Tongue (tissue), 2 donors: ENCODE data around the gene SBNO1. TPM values are rescaled to one million over a fixed set of nuclear protein-coding genes. Genes with fewer than 3 reads are reported as not detected.
"Not testable (repeated sequence)": the region's sequence is repeated elsewhere in the genome, so short reads cannot be mapped to it uniquely, and the experiment has no call there.

Experiments
- DNase-seq: peaks from one replicate; pipeline ENCODE4 v3.0.0-alpha.2; 2015
- total RNA-seq: library from RNA; depleted of rRNA; stranded (reverse); fragments of >200 nt; gene quantifications from one replicate; pipeline ENCODE4 v1.2.3, GENCODE V29; 2014

SBNO1 gene
- 24.5 TPM for total RNA-seq

- peak; percentile 97 for DNase-seq
Measured at GRCh38 chr12:123364532-123365024, at the start of gene SBNO1. TSS of gene SBNO1 (minus strand) at chr12:123364847. CDS start at chr12:123350441, 14,406 bp downstream.

- no peak for DNase-seq
Measured at GRCh38 chr12:123410041-123410412, 45.4 kb upstream of the SBNO1 start.

- not testable (repeated sequence) for DNase-seq
Measured at GRCh38 chr12:123409284-123410040, 44.8 kb upstream of the SBNO1 start.

- not testable (repeated sequence) for DNase-seq
Measured at GRCh38 chr12:123408619-123409018, 44.0 kb upstream of the SBNO1 start.

- not testable (repeated sequence) for DNase-seq
Measured at GRCh38 chr12:123407934-123408333, 43.3 kb upstream of the SBNO1 start.

- DNase-seq = not testable (repeated sequence)
Measured at GRCh38 chr12:123407269-123407668, 42.6 kb upstream of the SBNO1 start.

GRCh38 chr12:123404581-123404980 lies 39.9 kb upstream of the SBNO1 start:
- DNase-seq = no peak

- DNase-seq = no peak
Measured at GRCh38 chr12:123401753-123402683, 37.4 kb upstream of the SBNO1 start.

GRCh38 chr12:123399255-123399617 lies 34.6 kb upstream of the SBNO1 start:
- no peak for DNase-seq

GRCh38 chr12:123398550-123399254 lies 34.1 kb upstream of the SBNO1 start:
- peak; percentile 72 for DNase-seq

GRCh38 chr12:123398177-123398549 lies 33.5 kb upstream of the SBNO1 start:
- no peak for DNase-seq

GRCh38 chr12:123397400-123397799 lies 32.8 kb upstream of the SBNO1 start:
- DNase-seq = no peak

- no peak for DNase-seq
Measured at GRCh38 chr12:123396954-123397353, 32.3 kb upstream of the SBNO1 start.

- DNase-seq = no peak
Measured at GRCh38 chr12:123396543-123396942, 31.9 kb upstream of the SBNO1 start.

GRCh38 chr12:123395236-123395635 lies 30.6 kb upstream of the SBNO1 start:
- DNase-seq = no peak

GRCh38 chr12:123393747-123394146 lies 29.1 kb upstream of the SBNO1 start:
- no peak for DNase-seq

- peak; percentile 31 for DNase-seq
Measured at GRCh38 chr12:123391546-123392343, 27.1 kb upstream of the SBNO1 start.

- DNase-seq = peak; percentile 45
Measured at GRCh38 chr12:123390498-123391426, 26.1 kb upstream of the SBNO1 start.

- DNase-seq = peak; percentile 35
Measured at GRCh38 chr12:123389560-123390351, 25.1 kb upstream of the SBNO1 start.
